ENCODE results near the gene PKNOX1.
"Not testable (repeated sequence)": the region's sequence is repeated elsewhere in the genome, so short reads cannot be mapped to it uniquely, and the experiment has no call there.

Gene PKNOX1

DNA sequence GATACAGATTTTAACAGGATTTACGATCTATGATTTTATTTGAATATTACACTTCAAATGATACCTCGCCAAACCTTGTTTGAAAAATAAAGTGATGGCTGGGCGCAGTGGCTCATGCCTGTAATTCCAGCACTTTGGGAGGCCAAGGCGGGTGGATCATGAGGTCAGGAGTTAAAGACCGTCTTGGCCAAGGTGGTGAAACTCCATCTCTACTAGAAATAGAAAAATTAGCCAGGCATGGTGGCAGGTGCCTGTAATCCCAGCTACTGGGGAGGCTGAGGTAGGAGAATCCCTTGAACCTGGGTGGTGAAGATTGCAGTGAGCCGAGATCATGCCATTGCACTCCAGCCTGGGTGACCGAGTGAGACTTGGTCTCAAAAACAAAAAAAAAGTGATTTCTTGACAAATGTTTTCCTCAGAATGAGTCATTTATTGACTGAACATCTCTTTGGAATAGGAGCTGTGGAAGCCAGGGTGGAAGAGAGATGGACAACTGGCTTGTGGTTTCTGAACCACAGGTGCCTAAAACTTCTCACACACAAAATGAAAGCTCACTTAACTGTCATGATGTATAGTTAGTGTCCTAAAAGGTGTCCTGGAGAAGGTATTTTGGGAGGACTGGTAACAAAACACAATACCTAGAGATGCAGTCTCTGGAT lies 11.9 kb downstream of the PKNOX1 start:
- DNase-seq = no peak

GRCh38 chr21:42988236-42988965 lies 14.0 kb downstream of the PKNOX1 start:
- DNase-seq = no peak

GRCh38 chr21:42989370-42989769 lies 15.0 kb downstream of the PKNOX1 start:
- not testable (repeated sequence) for DNase-seq

- peak; percentile 17 for DNase-seq
Observed at GRCh38 chr21:42989816-42990650, 15.7 kb downstream of the PKNOX1 start.

DNA sequence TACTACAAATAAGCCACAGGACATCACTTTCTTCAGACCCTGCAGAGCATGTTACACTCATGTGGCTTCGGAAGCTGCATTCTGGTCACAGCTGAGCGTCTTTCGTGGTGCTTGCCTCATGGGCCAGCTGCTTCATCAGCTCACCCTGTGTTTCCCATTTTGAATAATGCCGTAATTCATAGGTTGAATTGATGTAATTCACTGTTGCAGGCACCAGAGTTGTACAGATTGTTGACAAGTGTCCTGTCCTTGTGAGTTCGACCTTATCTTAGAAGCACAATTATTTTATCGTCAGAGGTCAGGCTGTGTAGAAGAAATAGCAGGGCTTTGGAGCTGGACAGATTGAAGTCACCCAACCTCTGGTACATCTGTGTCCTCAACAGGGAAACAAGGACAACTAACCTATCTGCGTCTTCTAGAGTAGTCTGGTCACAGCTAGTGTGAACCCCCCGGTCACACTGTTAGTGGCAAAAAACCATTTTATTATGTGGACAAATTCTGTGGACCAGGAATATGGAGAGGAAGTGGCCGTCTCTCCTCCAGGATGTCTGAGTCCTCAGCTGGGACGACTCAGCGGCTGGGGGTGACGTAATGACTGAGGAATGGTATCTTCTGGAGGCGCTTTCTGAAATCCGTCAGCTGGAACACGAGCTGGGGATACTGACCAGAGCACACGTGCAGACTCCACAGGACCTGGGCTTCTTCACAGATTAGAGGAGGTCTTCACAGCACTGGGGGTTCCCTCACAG lies 17.8 kb downstream of the PKNOX1 start:
- no peak for DNase-seq

GRCh38 chr21:42993051-42993712 lies 18.8 kb downstream of the PKNOX1 start:
- no peak for DNase-seq

DNA sequence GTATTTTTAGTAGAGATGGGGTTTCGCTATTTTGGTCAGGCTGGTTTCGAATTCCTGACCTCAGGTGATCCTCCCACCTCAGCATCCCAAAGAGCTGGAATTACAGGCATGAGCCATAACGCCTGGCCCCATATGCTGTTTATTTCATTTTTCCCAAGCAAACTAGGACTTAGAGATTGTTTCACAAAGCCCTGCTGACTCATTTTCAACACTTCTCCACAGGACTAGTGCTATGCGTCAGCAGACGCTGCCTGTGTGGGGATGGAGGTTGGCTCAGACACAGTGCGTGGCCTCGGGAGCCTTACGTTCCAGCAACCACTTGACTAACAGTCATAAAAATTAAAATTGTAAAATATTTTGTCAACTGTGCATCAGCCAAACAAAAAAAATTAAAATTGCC lies 22.7 kb downstream of the PKNOX1 start:
- no peak for DNase-seq

- DNase-seq = not testable (repeated sequence)
Observed at GRCh38 chr21:42997983-42998382, 23.6 kb downstream of the PKNOX1 start.

- DNase-seq = not testable (repeated sequence)
Observed at GRCh38 chr21:42999152-42999551, 24.8 kb downstream of the PKNOX1 start.

DNA sequence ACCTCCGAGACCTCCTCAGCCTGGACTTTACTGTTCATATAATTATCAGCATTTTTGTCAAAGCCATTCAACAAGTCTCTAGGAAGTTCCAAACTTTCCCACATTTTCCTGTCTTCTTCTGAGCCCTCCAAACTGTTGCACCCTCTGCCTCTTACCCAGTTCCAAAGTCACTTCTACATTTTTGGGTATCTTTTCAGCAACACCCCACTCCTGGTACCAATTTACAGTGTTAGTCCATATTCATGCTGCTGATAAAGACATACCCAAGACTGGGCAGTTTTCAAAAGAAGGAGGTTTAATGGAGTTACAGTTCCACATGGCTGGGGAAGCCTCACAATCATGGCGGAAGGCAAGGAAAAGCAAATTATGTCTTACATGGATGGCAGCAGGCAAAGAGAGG lies 25.7 kb downstream of the PKNOX1 start:
- not testable (repeated sequence) for DNase-seq

- DNase-seq = no peak
Observed at GRCh38 chr21:43001316-43001715, 27.0 kb downstream of the PKNOX1 start.

GRCh38 chr21:43004926-43005325 lies 30.6 kb downstream of the PKNOX1 start:
- no peak for DNase-seq

DNA sequence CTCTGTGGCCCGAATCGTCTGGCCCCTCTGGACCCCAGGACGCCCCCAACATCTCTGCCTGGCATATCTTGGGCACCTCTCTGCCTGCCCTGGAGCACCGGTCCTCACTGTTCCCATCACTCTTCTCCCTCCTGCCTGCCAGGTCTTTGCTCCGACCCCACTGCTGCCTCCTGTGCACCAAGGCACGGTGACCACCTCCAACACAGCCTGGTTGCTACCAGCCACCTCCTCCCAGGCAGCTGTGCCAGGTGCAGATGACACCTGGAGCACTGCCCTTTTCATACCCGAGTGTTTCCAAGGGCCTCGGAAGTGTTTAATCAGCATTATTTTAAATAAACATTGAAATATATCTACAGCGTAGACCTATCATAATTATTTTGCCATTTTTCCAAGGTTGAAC lies 31.3 kb downstream of the PKNOX1 start:
- no peak for DNase-seq

DNA sequence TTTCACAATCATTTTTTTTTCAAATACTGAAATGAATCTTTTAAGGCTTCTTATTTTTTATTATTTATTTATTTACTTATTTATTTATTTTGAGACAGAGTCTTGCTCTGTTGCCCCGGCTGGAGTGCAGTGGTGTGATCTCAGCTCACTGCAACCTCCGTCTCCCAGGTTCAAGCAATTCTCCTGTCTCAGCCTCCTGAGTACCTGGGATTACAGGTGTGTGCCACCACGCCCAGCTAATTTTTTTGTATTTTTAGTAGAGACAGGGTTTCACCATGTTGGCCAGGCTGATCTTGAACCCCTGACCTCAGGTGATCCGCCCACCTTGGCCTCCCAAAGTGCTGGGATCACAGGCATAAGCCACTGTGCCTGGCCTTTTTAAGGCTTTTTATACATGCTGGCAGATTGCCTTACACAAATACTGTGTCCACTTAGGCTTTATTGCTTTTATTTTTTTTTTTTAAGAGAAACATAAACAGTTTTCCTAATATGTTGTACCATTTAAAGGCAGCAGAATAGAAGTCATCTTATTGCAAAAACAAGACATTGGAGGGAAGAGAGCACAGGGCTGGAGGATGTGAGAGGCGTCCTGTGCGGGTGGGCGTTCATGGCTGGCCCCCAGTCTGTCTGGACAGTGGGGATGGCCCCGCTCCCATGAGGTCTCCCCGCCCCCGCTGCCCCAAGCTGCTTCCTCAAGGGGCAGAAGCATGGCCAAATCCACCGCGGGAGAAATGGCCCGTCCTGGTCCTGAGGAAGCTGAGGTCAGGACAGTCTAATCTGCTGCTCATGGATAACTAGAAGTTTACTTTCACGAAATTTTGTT lies 31.9 kb downstream of the PKNOX1 start:
- DNase-seq = not testable (repeated sequence)

GRCh38 chr21:43006874-43007208 lies 32.5 kb downstream of the PKNOX1 start:
- DNase-seq = no peak

DNA sequence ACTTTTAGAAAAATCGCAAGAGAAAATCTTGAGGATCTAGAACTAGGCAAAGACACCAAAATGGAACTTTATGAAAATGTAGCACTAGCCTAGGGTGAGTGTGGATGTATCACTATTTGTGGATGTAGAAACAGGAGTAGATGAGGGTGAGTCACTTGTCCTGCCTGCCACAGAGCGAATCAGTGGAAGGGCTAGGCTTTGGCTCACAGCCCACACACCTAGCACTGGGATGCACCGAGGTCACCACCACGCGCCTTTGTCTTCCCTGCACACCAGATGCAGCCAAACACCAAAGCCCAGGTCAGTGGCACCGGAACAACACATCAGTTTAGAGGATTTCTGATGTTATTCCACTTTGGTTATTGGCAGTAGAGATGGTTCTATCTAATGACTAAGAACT lies 38.2 kb downstream of the PKNOX1 start:
- DNase-seq = no peak

- DNase-seq = no peak
Observed at GRCh38 chr21:43015906-43016540, 41.7 kb downstream of the PKNOX1 start.

DNA sequence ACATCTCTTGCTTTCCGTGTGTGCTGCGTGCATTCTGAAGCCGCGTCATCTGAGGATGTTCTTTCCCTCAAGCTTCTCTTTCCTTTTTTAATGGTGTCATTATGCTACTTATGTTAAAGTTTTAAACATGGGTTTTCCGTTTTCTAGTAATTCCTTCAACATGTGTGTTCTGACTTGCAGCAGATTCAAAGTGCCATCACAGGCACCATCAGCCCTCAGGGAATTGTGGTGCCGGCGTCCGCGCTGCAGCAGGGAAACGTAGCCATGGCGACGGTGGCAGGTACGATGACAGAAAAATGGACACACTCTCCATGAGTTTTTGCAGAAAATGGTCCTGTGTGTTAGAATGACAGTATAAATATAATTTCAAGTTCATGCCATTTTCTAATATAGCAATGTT lies 42.4 kb downstream of the PKNOX1 start:
- no peak for DNase-seq

DNA sequence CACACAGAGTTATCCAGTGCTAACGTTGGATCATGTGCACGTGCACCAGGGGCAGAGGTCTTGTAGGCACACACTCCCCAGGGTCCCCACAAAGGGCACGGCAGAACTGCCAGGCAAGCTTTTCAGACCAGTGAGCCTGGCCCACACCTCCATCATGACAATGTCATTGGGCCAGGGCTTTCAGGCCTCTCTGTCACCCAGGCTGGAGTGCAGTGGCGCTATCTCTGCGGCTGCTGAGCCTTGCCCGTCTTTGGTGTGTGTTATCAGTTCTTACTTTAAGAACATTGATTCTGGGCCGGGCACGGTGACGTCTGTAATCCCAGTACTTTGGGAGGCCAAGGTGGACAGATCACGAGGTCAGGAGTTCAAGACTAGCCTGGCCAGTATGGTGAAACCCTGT lies 44.2 kb downstream of the PKNOX1 start:
- no peak for DNase-seq

GRCh38 chr21:43020177-43020576 lies 45.8 kb downstream of the PKNOX1 start:
- no peak for DNase-seq

DNA sequence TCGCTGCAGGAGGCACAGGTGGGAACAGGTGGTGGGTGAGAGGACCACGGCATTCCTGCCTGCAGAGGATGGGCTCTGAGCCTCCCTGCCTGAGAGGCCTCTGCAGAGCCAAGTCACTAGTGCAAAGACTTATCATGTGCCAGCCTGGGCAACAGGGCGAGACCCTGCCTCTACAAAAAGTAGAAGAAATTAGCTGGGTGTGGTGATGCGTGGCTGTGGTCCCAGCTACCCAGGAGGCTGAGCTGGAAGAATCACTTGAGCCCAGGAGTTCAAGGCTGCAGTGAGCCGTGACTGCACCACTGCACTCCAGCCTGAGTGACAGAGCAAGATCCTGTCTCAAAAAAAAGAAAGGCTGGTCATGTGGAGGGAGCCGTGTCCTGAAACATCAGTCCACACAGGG lies 46.4 kb downstream of the PKNOX1 start:
- DNase-seq = no peak

Data from CD4-positive, alpha-beta T cell treated with Interleukin-6 for 4 hours (primary cell).